Glomerular visceral epithelial cell (primary cell): ENCODE measurements around the gene TDRD7.
A peak's percentile ranks its signal among the peaks of the same experiment; 100 is the strongest.
"Not testable (repeated sequence)": the region's sequence is repeated elsewhere in the genome, so short reads cannot be mapped to it uniquely, and the experiment has no call there.

Experiments used
- DNase-seq: peaks from one replicate; pipeline ENCODE4 v3.0.0-alpha.2; 2016; ENCODE audit errors: extremely low spot score

The TDRD7 gene

DNA sequence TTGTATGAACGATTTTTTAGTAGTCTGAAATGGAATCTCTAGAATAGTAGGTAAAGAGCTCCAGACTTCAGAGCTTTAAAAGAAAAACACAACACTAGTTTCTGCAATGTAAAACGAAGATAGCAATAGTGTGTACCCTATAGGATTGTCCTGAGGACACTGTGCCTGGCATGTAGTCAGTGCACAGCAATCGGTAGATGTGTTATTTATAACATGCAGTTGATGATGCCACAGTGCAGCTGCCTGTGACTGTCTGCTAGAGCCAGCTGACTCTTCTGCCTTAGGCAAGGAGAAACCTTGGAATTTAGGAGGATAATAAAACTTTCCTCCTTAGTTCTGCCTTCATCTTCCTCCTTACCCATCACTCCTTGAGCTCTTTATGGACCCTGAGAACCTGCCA is 61.8 kb downstream of the TDRD7 start:
- DNase-seq: no peak

DNA sequence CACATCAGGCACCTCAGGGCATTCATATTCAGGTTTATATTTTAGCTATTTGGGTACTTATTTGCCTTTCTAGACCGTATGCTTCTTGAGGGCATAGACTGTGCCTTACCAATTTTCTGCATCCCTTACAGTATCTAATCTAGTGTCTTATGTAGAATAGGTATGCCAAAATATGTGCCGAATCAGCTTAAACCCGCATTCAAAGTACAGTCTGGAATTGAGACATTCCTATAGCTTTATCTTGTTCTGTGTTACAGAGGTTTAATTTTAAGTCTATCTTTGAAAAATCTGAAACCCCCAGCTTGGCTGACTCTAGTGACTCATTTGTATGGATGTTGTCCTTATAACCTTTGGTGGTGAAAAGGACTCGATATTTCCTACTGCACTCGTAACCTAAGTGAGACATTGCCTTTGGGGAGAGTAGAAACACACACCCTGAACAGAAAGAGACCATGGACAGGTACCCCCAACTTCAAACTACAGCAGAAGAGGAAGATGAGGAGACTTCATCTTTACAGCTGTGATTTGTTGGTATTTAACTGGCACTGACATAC is 62.6 kb downstream of the TDRD7 start:
- DNase-seq: no peak

DNA sequence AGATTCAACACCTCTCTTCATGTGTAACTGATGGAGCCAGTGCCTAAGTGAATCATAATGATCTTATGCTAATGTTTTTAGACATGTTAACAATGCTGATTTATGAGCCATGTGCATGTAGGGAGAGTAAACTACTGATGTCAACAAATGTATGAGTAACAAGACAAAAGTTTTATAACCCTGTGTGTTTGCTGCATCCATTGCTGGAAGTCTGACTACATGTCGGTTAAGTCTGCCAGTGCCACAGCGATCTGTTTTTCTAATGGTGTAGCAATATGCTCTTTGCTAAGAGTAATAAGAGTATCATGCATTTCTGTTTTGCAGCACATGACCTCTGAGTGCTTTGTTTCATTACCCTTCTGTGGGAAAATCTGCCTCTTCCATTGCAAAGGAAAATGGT is 63.2 kb downstream of the TDRD7 start:
- DNase-seq: no peak

DNA sequence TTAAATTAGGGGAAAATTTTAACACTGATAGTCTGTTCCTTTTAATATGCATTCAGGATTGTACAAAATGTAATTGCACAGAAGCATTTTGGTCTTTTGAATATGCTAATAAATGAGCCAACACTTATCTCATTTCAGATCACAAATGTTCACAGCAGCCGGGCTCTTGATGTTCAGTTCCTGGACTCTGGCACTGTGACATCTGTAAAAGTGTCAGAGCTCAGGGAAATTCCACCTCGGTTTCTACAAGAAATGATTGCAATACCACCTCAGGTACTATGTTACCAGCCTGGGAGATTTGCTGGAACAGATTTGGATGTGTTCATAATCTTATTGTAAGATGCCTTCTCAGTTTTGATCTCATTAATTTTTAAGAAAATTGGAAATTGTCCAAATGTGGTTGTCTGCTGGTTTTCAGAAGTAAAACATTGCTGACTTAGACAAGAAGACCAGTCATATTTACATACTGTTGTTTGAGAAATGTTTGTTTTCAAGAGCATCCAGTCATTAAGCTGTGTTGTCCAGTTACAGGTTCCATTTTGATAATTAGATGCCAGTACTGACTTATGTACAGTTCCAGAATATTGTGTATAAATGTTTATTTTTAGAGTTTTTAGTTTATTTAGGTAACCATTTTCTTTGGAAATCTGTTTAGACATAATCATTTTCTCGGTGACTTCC is 66.5 kb downstream of the TDRD7 start:
- no peak for DNase-seq

DNA sequence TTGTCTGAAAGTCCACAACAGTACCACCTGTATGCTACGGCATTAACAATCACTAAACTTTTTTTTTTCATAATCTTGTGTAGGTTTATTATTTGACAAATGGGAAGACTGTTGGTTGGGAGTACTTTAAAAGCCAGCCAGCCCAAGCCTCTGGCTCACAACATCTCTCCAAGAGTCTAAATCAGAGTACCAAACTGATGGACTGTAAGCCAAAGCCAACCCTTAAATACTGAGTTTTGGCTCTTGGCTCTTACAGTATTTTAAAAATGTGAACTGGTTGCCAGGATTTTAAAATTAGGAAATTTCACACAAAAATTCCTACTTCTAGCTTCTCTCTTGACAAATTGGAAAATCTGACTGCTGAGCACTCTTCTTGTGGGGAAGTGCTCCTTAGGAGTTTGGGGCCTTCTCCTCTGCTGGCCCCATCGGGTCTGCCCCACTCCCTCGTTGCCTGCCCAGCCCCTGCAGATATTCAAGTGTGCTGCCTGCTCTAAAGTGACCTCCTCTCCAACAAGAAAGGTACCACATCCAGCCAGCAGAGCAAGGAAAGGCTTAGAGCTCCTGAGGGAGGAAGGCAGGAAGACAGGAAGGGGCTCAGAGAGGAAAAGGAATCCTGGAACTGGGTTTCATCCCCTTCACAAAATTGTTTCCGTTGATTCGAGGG is 67.7 kb downstream of the TDRD7 start:
- no peak for DNase-seq

DNA sequence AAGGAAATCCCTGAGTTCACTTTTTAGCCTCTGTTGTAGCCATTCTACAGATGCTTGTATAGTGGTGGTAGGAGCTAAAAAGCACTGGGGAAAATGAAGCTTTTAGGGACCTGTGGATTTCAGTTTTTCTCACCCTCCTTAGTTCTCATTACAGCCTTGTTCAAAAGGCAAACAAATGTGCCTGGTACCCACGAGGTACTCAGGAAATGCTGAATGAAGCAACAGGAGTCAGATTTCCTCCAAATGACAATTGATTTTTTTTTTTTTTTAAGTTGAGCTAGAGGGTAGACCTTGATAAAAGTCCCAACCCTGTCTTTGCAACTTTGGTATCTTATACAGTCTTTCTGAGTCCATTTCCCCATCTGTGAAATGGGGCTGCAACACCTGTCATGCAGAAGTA is 68.3 kb downstream of the TDRD7 start:
- DNase-seq: no peak

DNA sequence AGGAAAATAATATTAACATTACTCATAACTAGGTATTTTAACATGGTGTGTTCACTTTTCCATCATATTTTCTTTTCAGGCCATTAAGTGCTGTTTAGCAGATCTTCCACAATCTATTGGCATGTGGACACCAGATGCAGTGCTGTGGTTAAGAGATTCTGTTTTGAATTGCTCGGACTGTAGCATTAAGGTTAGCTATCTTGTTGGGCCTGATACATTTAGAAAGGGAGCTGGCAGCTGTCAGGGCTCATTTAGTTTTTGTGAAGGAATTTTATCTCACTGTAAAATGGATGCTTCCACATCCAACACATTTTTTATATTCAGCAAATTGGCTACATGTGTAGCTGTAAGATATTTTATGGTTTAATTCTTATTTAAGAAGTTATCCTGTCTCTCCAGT is 68.9 kb downstream of the TDRD7 start:
- no peak for DNase-seq

DNA sequence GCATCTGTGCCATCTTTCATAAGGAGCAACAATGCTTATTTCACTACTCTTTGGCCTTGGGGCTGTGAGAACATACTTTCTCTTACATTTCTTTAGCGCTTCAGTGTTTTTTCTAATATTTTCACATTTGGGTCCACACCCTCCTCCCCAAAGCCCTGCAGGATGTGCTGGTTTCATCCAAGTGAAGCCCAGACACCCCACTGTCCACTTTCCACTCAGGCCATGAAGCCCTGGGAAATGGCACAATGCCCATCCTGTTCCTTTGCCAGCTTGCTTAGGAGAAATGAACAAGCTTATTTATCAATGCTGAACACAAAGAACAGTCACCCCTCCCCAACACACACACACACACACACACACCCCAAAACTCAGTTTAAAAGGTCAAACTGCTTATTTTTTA is 72.2 kb downstream of the TDRD7 start:
- no peak for DNase-seq

DNA sequence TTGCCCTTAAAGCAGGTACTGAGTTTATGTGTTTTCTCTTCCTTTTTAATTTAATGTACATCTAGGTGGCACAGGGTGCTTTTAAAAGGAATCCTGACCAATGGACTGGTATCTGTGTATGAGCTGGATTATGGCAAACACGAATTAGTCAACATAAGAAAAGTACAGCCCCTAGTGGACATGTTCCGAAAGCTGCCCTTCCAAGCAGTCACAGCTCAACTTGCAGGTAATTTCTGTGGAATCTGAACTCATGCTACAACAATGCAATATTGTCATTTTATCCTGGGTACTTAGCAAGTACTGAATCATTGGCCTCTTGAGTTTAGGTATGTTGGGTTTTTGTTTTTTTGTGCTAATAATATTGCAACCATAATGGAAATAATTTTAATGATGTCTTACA is 75.2 kb downstream of the TDRD7 start:
- no peak for DNase-seq

DNA sequence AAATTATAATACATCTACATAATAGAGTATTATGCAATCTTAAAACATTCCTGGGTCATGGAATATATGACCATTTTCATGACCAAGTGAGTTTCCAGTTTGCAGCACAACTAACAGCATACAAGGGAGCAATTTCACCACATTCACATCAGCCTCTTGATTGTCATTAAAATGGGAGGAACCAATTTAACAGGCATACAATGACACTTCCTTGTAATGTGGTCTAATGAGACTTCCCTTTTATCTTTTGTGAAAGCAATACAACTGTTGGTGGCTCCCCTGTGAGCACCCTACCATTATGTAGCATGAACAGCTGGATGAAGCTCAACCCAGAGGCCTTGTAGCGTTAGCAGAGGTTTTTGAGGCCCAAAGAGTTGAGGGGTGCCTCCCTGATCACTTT is 76.0 kb downstream of the TDRD7 start:
- DNase-seq: no peak

DNA sequence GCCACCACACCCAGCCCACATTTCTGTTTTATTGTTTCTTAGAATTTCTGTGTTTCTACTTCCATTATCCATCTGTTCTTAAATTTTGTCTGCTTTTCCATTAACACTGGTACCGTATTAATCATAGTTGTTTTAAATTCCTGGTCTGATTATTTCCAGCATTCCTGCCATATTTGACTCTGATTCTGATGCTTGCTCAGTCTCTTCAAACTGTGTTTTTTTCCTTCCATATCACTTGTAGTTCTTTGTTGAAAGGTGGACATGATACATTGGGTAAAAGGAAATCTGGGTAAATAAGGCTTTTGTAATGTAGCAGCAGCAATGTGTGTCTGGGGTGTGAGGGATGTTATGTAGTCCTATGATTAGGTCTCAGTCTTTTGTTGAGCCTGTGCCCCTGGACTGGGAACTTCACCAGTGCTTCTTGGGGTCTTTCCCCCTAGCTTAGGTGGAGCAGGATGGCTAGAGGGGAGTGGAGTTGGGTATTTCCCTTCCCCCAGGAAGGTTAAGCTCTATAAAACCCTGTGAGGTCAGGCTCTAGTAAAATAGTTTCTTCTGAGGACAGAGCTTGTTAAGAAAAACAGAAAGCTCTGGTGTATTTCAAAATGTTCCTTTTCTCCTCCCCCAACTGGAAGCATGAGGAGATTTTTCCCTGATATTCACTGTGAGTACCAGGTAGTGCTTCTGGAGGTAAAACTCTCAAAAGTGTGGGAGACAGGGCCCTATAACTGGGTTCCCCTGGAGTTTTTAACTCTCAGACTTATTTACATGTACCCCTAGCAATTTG is 79.5 kb downstream of the TDRD7 start:
- DNase-seq: no peak

DNA sequence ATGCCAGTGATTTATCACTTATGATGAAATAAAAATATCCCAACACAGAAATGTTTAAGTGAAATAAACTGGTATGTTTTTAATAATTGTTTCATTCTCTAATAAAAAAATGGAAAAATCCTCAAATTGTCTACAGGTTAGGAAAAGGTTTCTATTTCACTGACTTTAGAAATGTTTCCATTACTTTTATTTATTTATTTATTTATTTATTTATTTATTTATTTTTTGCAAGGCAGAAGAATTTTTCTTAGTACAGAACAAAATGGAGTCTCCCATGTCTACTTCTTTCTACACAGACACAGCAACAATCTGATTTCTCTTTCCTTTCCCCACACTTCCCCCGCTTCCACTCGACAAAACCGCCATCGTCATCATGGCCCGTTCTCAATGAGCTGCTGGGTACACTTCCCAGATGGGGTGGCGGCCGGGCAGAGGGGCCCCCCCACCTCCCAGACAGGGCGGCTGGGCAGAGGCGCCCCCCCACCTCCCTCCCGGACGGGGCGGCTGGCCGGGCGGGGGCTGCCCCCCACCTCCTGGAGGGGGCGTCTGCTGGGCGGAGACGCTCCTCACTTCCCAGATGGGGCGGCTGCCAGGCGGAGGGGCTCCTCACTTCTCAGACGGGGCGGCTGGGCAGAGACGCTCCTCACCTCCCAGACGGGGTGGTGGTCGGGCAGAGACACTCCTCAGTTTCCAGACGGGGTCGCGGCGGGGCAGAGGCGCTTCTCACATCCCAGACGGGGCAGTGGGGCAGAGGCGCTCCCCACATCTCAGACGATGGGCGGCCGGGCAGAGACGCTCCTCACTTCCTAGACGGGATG is 85.9 kb downstream of the TDRD7 start:
- not testable (repeated sequence) for DNase-seq

DNA sequence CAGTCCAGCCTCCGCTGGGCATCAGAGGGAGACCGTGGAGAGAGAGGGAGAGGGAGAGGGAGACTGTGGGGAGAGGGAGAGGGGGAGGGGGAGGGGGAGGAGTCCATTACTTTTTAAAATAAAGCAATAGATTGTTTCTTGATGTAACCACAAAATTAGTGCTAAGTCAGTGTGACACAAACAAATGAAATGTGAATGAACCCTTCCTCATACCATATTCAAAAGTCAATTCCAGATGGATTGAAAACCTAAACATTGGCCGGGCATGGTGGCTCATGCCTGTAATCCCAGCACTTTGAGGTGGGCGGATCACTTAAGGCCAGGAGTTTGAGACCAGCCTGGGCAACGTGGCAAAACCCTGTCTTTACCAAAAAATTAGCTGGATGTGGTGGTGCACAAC is 87.0 kb downstream of the TDRD7 start:
- DNase-seq: not testable (repeated sequence)

DNA sequence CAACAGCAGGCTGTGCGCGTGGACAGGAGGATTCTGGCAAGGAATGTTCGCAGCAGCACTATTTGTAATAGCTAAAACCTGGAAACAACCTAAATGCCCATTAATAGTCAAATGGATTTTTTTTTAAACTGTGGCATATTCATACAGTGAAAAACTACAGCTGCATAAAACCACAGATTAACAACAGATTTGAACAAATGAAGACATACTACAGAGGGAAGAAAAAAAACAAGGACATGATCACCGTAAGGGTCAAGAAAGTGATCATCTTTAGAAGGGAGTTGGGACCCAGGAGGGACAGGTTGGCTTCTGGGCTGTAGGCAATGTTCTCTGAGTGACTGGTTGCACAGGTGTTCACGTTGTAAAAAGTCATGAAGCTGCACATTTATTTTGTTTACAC is 88.4 kb downstream of the TDRD7 start:
- DNase-seq: no peak

DNA sequence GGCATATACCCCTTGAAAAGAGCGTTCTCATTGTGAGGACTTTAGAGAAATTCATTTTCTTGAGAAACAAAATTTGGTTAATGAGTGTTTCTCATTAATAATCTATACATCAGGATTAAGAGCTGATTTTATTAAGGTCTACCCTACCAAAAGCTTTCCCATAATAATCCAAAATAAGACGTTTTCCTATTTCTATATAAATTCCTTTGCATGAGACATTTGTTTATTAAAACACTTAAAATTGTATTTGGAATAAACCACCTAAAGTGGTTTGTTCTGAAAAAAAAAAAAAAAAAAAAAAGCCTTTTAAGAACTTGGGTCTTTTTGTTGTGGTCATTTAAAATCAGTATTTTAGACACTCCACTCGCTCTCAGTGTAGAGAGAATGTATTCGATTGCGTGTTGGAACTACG is 88.9 kb downstream of the TDRD7 start:
- DNase-seq: no peak

DNA sequence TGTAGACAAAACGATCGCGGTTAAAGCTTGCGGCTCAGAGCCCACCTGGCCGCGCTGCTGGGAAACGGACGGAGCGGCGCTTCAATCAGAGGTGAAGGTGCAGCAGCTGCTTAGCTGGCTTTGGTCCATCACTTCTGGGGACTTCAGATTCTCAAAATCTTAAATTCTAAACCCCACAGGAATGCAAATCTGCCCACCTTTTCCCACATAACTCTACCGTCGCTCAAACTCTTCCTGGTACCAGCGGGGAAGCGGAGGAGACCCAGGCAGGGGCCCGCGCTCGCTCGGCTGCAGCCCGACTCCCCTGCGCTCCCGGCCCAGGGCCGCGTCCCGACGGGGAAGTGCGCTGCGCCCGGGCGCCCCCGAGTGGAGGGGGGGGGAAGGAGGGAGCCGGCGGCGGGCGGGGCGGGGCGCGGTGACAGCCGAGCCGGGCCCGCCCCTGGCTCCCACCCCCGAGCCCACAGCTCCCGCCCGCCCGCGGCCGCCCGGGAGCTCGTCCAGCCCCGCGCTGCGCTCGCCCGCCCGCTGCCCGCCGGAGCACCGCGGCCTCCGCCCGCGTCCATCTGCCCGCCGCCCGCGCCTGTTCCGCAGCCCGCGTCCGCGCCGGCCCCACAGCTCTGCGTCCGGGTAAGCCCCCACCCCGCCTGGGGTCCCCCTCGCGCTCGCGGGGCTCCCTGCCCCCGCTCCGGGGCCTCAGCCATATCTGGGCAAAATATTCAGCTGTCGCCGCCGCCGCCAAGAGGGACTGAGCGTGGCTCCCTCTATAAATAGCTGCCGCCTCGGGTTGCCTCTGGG is 89.5 kb downstream of the TDRD7 start, which contains the start of gene TMOD1:
Gene TMOD1 (plus strand): TSS at position 490 of the 795 bp plus-strand sequence. CDS start 22,523 bp downstream, outside the sequence.
- peak; percentile 67 for DNase-seq

DNA sequence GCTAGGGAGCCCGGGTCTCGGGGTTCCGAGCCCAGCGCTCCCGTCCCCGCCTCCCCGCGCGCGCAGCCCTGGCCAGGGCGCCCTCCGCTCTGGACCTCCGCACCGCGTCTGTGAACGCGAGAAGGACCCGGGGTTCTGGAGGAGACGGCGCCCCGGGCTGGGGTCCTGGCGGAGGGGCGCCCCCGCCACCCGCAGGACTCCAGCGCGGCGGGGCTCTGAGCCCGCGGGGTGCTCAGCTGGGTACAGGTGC is 90.0 kb downstream of the TDRD7 start:
- DNase-seq: no peak

DNA sequence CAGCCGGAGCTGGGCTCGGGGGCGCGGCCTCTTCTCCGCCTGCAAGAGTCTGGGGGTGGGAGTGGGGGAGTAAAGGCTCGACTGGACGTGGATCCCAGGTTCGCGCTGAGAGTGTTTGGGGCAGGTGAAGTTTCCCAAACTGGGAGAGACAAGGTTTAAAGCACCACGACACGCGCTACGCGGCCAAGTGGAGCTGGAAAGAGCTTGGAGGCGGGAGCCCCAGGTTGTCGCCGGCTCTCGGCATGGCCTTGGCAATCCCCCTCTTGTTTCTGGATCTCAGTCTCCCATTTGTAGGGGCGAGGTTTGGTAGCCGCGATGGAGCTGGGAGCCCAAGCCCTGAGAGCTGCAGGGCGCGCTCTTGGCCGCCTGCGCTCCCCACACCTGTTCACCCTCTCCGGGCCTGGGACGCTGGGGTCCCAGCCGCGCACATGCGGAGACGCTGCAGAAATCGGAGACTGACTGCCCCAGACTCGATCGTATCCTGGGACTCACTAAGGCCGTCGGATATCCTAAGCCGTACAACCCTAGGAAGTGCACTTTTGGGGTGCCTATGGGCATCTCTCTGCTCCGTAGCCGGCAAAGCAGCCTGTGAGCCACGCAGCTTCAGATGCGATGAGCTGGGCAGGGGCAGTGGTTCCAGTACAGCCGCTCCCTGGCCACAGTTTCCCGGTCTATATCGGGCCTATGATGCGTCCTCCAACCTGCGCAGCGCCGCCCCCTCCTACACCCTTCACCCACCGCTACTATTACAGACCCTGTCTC is 90.5 kb downstream of the TDRD7 start:
- no peak for DNase-seq

DNA sequence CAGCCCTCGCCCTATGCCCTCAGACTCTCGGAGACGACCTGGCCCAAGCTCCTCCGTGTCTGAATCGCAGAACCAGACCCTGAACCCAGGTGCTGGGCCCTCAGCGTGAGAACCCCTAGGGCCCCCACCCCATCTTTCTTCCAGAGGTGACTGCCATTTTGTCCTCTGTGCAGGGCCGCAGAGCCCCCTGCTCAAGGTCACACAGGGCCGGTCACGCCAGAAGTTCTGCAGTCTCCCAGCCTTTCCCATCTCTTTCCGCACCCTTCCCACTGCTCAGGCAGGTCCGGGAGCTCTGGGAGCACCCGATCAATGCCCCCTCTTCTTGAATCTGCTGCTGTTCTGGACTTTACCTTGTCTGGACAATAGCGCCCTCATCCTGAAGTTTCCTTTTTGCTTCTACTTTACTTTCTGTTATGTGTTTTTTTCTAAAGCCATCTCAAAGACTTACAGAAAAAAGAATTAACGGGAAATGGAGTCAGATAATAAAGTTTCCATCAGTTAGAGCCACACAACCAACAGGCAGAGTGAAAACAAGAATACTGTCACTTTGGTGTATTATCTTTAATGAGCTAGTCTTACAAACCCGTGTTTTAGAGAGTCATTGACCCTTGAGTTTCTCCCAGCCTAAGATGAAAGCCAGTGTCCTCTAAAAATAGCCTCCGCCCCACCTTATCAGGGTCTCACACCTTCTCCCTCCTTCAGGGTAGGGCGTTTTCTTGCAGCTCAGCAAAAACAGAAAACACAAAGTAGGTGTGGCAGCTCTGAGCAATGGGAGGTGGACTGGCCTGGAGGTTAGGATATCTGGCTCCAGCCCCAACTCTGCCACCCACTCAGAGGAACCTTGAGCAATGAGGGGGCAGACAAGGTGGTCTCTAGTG is 91.3 kb downstream of the TDRD7 start:
- no peak for DNase-seq

DNA sequence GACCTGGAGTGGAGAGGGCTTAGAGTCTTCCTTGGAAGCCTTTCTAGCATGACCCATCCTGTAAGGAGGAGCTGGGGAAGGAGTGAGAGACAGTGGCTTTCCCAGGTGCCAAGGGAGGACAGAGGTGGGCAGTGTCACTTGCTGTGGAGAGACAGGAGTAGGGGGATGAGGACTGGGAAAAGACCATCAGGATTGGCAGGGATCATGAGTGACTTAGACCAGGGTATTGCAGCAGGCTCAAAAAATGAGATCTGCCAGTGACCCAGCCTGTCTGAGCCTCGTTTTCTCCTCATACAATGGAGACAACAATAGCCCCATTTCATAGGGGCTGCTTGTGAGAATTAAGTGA is 91.9 kb downstream of the TDRD7 start:
- DNase-seq: no peak
